GOT3 (cell line): ENCODE data around the gene KDM2B.

Experiments used
- DNase-seq: peaks from one replicate; lab custom pipeline; 2025; ENCODE audit warnings: mixed read lengths; lab: John Stamatoyannopoulos, UW

The KDM2B gene

DNA sequence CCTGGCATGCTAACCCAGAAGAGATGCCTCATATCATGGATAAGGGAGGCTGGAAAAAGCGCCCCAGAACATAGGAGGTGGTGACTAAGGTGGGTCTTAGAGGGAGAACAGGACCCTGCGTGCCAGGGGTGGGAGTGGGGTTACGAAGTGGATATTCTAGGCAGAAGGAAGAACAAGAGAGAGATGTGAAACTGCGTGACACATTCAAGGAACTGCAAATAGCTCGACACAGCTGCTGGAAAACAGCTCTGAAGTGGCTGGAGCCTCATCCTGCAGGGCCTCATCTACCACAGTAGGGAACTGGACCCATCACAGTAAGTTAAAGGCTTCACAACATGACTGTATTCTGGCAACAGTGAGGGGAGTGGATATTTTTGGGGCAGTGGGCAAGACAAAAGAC is 119.8 kb downstream of the KDM2B start:
- DNase-seq = no peak

DNA sequence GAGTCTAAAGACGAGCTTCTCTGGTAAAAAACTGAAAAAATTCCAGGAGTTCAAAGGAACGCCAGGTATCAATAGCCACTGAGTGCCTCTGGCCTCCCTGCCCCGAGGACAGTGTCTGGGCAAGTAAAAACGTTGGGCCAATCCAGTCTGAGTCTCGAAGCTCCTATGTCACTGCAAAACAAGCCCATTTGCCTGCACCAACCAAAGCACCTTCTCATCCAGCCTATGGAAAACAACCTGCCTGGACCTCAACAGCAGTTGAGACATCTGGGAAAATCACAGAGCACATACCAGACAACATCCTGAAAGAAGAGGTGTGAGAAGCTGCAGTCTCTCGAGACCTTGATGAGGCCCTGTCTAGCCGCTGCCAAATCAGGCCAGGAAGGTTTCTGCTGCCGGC is 124.3 kb downstream of the KDM2B start:
- DNase-seq = no peak

DNA sequence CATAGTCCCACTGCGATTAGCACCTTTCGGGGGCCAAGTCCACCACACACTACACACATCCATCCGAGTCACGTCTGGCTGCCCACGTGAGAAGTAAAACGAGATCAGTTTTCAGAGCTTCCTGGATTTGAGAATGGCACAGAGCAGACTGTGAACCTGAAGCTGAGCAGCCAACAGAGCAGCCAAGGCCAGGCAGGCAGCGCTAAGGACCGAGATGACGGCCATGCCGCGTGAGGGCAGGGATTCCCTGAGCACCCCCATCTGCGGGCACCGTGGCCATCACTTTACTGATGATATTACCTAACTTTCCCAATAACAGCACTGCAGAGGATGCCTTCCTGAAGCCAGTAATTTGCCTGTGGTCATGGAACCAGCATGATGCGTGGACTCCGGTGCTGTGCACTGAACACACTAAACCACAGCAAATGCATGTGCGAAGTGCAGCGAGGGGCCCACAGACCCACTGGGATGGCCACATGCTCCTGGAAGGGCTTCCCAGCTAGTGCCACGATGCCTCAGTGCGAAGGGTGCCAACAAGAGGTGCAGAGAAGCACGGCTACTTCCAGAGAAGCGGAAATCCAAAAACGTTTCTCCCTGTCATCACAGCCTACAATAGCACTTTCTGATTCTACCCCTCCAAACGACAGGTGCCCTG is 124.9 kb downstream of the KDM2B start:
- DNase-seq = no peak

DNA sequence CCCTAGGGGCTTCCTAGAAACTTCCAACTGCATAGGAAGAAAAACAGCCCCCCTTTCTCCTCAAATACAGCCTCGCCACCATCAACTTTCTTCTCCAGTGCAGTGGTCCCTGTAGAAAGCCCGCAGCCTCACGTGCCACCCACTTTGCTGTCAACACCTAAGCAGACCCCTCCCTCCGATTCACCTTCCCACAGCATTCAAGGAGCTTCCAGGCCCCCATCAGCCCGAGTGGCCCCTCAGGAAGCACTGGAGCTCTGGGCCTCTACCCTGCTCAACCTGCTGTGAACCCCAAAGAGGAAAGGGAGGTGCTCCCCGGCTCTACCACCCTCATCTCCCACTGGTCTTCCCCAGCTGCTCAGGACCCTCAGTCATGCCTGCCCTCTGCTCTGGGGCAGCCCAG is 125.9 kb downstream of the KDM2B start:
- no peak for DNase-seq

DNA sequence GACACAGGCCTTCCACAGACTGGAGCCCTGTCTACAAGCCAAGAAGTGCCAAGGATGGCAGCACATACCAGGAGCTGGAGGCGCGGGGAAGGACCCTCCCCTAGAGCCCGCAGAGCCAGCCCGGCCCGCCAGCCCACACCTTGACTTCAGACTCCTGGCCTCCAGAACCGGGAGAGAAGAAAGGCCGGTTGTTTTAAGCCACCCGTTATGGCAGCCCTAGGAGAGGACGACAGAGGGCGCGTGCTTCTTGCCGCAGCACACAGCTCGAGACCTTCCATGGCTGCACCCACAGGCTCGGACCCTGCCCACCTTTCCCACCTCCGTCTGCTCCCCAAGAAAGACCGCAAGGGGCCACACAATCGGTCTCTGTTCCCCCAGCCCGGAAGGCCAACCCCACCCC is 127.2 kb downstream of the KDM2B start:
- no peak for DNase-seq

DNA sequence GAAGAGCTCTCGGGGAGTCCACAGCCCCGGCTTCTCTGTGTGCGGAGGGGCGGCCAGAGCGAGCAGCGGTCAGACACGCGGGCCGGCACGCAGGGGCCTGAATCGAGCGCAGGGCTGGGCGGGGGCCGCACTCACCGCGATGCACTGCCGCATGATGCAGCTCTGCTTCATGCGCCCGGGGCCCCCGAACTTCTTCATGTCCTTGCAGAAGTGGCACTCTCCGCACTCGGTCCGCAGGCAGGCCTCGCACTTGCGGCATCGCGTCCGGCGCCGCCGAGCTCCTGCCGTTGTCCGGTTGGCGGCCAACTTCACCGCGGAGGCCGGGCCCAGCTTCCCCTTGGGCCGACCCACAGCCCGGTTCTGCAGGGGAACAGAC is 127.8 kb downstream of the KDM2B start:
- no peak for DNase-seq

DNA sequence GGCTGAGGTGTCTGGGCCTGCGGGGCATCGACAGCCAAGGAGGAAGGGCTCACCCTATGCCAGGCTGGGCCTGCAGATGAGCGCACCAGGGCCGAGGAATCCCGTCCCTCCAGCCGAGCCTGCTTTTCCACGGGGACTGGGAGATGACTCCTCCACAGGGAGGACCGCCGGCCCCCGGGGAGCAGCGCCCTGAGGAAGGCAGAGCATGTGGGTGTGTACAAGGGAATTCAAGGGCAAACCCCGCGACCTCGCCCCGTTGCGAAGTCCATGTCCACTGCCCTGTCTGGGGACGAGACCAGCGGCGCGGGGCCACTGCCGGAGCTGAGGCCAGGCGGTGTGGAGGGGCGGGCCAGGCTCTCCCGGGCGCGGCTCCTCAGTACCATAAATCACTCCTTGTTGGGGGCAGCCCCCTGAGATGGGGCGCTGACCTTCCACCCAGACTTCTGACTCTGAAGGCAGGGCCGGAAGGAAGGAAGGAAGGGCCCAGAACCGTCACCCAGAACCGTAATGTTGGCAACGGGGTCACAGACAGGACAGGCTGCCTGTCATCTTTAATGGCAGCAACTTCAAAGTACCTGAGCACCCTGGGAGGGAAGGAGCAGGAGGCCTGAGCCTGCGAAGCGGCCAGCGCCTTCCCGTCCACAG is 128.4 kb downstream of the KDM2B start:
- DNase-seq = no peak

DNA sequence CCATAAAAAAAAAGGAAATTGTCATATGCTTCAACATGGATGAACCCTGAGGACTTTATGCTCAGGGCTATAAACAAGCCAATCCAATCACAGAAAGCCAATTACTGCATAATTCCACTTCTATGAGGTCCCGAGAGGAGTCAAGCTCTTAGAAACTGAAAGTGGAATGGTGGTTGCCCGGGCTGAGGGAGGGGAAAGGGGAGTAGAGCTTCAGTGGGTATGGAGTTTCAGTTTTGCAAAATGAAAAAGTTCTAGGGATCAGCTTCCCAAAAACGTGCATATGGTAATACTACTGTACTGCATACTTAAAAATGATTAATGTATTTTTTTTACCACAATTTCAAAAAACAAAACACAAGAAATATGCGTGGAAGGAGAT is 128.9 kb downstream of the KDM2B start:
- no peak for DNase-seq

DNA sequence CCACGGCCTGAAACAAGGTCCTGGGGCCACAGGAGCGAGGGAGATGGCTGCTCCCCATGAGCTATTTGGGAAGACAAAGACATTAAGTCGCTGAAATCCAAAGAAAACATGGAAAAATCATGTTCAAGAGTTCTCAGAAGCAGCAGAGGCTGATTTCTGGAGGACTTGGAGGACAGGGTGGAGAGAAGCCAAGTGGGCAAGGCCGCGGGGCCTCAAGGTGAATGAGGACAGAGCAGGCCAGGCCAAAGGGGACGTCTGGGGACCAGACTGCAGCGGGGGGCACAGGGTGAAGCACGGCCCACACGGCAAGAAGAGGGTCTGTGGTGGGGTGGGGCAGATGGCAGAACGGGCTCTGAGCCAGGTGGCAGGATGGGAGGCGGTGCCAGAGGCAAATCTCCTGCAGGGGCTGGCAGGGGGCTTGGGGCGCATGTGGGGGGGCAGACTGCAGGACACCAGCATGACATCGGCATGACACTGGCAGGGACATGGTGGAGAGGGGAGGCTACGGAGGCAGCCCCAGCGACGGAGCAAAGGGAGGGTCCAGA is 132.0 kb downstream of the KDM2B start:
- no peak for DNase-seq

DNA sequence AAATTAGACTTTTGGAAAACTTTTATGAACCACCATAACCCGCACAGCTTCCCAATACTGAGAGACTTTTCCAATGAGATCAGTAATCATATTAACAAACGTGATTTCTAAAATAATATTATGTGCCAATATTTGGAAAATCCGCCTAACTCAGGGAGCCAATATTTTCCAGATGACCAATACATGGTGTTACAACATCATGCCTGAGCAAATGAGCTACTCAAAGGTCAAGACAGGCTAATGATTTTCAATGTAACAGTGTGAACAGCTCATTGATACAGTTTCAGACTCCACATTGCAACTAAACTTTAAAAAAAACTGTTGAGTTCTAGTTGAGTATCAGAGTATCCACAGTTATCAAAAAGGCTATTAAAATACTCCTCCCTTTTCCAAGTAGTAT is 134.1 kb downstream of the KDM2B start:
- no peak for DNase-seq

DNA sequence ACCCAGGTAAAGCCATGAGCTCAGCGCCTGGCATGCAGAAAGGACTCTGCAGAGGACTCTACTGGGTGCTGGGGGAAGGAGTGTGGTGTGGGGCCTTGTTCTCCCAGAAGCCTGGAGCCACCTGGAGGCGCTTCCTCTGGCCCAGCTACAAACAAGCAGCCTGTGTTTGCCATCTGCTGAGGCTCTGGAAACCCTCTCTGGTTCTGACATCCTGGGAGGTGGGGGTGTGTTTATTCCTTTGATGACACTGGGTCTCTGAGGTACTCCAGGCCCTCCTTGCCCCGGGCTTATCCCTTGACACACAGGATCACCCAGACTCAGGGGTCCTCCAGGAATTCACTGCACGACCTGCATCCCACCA is 136.0 kb downstream of the KDM2B start:
- no peak for DNase-seq

DNA sequence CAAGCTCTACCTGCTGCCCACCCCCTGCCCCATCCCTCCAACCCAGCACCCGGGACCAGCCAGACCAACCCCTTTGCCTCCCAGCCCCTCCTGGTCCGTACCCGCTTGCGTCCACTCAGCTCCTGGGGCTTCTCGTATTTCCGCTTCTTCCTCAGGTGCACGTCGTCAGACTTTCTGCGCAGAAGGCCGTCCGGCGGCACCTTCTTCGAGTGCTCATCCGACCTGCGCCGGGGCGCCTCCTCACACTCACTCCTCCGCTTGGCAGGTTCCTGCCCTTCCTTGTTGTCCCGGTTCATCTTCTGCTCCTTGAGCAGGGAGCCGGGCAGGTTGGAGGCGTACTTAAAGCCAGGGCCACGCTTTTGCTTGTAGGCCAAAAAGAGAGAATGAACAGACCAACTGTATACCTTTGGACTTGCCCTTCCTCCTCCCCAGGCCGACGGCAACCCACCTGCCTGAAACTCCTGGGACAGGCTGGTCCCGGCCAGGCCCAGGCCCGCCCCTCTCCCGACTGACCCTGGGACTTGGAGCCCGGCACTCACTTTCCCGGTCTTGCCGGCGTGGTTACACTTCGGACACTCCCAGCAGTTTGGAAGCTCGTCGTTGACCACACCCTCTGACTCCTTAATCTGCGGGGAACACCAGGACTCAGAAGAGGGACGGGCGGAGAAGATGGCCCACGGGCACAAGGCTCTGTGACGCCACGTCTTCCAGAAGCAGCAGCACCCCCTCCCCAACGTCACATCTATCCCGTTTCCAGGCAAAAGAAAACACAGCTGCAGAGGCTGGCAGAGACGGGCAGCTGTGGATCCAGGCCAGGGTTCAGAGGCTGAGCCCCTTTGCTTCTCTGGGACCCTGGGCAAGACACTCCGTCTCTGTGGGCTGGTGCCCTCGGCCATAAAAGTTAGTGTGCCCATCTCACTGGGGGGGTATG is 136.6 kb downstream of the KDM2B start:
- DNase-seq = no peak

DNA sequence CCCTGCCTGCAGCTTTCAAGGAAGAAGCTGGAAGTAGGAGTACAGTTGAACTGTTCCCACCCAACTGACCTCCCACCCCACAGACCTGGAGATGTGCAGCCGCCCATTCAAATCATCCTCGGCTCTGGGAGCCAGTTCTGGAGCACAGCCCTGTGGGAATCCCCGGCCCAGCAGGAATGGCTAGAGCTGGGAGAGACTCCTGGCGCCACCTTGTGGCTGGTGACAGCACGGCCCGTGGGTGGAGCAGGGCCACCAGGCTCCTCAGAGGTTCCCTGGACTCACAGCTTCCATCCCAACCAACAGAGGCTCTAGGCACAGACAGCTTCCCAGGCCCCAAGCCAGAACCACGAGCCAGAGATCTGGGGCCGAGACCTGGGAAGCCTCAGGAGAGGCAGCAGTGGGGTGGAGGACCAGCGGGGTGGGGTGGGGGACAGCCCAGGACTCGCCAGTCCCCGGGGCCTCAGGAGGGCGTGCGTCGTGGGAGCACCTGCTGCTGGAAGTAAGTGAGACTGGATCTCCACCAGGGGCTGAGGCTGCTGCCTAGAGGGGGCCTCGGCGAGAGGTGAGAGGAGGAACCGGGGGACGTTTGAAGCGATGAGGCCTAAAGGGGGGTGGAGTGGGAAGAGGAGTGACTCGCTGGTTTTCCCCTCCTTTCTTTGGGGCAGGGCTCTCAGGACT is 137.5 kb downstream of the KDM2B start:
- DNase-seq = peak; percentile 20

DNA sequence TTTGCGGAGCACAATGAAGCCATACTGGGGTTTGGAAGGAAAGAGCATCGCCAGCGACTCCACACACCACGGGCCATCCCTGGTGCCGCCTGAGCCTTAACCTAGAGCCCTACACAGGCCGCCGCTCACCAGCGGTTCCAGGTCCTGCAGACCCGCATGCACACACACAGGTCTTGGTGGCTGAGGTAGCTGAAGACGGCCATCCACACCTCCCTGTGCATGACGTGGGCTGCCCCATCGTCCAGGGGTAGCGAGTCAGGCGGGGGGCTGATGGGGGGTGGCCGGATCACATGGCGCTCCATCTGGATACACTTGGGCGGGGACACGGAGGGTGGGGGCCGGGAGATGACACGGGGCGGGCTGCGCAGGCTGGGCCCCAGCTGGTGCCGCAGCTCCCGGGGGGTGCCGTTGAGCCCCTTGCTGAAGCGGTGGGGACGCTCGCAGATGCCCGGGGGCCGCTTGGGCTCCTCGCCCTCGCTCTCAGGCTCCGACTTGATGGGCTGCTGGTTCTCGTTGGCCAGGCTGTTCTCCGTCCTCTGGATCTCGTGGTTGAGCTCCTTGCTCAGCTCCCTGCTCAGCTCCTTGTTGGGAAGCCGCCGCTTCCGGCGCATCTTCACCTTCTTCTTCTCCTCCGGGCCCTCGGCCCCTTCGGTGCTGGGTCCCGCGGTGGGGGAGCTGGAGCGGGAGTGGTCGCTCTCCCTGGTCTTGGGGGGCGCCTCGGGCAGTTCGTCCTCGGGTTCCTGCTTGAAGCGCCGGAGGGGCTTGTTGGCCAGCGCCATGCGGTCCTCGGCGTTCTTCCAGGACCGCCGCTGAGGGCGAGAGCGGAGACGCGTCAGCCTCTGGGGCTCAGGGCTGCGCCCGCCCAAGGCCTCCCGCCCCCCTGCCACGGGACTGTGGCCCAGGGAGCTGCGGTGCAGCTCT is 138.5 kb downstream of the KDM2B start:
- no peak for DNase-seq

DNA sequence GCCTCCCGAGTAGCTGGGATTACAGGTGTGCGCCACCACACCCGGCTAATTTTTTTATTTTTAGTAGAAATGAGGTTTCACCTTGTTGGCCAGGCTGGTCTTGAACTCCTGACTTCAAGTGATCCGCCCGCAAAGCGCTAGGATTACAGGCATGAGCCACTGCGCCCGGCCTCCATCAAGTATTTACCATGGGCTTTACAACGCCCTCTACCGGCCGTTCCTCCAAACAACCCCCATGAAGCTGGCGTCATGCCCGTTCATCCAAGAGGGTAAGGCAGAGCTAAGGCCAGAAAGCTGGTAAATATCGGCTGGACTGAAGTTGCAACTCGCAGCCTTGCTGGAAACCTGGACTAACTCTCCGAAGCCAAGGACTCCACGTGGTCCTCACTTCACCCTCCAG is 139.3 kb downstream of the KDM2B start:
- no peak for DNase-seq

DNA sequence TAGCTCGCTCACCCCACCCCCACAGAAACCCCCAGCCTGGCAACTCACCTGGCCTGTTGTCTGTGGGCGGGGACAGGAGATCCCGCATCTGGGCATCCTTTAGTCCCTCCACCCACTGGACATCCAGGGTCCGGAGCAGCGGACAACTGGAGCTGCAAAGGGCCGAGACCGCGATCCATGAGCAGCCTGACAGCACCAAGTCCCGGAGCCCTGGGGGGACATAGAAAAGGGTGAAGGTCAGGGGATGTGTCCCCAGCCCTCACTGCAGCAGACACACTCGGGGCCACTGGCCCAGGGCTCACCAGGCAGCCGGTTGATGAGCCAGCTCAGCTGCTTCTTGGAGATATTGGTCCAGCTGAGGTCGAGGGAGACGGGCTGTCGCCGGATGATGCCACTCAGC is 140.1 kb downstream of the KDM2B start:
- DNase-seq = no peak

DNA sequence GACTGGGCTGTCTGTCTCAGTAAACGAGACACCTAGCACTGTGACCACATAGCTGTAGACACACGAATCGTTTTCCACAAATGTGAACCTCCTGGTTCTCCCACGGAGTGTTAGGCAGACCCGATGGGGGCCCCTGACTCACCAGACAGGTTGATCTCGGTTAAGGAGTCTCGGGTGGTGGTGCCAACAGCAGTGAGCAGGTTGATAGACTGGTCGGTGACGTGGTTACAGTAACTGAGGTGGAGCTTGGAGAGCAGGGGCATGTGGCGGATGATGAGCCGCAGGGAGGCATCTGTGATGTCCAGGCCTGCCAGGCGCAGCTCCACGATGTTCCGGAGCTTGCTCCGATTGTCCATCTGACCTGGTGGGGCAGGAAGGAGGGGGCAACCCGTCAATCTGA is 141.1 kb downstream of the KDM2B start:
- no peak for DNase-seq

DNA sequence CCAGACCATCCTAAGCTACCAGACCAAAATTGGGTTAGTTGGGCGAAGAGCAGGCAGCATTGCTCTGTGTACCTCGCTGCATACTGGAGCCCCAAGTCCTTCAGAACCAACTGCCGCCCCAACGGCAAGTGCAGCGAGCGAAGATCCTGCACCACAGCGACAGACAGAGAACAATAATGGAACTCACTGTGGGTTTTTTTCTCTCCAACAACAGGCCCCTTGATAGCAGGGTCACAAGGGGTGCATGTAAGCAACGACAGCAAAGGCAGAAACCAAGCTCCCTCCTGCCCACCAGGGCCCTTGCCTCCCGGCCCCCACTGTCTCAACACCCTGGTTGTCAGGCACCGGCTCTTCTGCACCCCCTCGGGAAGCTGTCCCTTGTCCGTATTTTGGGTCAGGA is 141.9 kb downstream of the KDM2B start:
- DNase-seq = no peak

DNA sequence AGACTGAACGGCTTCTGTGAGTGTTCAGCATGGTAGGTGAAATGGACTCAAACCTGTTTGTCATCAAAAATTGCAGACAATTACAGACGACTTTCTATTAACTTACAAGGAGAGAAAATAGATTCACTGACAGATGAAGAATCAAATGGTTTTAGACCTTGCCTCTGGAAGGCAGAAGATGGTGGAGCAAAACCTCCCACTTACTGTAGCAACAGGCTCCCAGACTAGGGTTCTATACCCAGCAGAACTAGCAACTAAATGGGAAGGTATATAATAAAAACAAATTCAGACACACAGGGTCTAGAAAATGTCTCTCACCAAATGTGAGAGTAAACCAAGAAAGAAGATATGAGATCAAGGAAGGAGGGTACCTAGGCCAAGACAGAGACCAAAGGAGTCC is 144.1 kb downstream of the KDM2B start:
- DNase-seq = no peak

DNA sequence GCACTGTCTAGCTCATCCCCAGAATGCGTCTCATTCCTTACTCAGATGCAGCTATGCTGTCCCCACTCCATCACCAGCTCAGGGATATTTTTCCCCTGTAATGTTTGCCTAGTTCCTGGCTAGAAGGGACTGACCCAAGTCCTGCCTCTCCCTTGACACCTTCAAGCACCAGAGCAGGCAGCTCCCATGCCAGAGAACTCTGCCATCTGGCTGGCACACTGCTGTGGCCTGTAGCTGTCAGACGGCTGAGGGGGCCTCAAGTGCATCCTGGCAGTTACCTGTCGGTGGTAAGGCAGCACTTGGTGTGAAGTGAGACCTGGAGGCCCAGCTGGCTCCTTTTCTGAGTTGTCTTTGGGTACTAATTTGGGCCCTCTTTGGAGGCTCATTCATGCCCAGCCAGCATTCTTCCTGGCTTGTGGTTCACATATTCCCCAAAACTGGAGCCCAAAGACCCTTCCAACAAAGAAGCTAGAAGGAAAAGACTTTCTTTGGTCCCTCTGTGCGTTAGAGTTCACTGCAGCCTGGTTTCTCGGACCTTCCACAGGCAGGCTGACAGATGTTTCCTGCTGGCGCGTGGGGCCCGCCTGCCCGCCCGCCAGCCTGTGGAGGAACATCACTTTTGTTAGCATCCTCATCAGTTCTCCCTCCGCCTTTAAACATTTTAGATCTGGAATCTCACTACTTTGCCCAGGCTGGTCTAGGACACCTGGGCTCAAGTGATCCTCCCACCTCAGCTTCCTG is 147.9 kb downstream of the KDM2B start:
- DNase-seq = no peak
